Putamen (tissue), 1 donor: ENCODE results near the gene TMEM8B.

Experiments
- DNase-seq: peaks from one replicate; pipeline ENCODE4 v3.0.0-alpha.2; 2016; ENCODE audit warnings: low spot score

The TMEM8B gene

GRCh38 chr9:35829084-35829763 lies at the start of gene TMEM8B:
TMEM8B (plus strand) TSS chr9:35829228; CDS start chr9:35829448, 220 bp downstream.
- peak; percentile 93 for DNase-seq

GRCh38 chr9:35781066-35781465 lies 48.0 kb upstream of the TMEM8B start:
- DNase-seq, result no peak

GRCh38 chr9:35783418-35783817 lies 45.6 kb upstream of the TMEM8B start:
- no peak for DNase-seq

GRCh38 chr9:35789541-35789940 lies 39.5 kb upstream of the TMEM8B start:
- no peak for DNase-seq

GRCh38 chr9:35790025-35790384 lies 39.0 kb upstream of the TMEM8B start:
- no peak for DNase-seq

- DNase-seq, result peak; percentile 80
Measured at GRCh38 chr9:35790385-35791296, 38.4 kb upstream of the TMEM8B start.

GRCh38 chr9:35791297-35791921 lies 37.6 kb upstream of the TMEM8B start, which contains the start of gene NPR2:
NPR2 (plus strand) TSS chr9:35791591; CDS start chr9:35792409, 818 bp downstream.
- DNase-seq, result no peak

- DNase-seq, result no peak
Measured at GRCh38 chr9:35792024-35792813, 36.8 kb upstream of the TMEM8B start.

GRCh38 chr9:35792826-35793225 lies 36.2 kb upstream of the TMEM8B start:
- DNase-seq, result no peak

GRCh38 chr9:35793461-35793860 lies 35.6 kb upstream of the TMEM8B start:
- no peak for DNase-seq

GRCh38 chr9:35795695-35796094 lies 33.3 kb upstream of the TMEM8B start:
- DNase-seq, result no peak

- DNase-seq, result no peak
Measured at GRCh38 chr9:35797311-35798109, 31.5 kb upstream of the TMEM8B start.

GRCh38 chr9:35798658-35799374 lies 30.2 kb upstream of the TMEM8B start:
- no peak for DNase-seq

- DNase-seq, result no peak
Measured at GRCh38 chr9:35800530-35800929, 28.5 kb upstream of the TMEM8B start.

- no peak for DNase-seq
Measured at GRCh38 chr9:35801328-35802128, 27.5 kb upstream of the TMEM8B start.

GRCh38 chr9:35806101-35806500 lies 22.9 kb upstream of the TMEM8B start:
- no peak for DNase-seq

GRCh38 chr9:35808433-35808832 lies 20.6 kb upstream of the TMEM8B start:
- no peak for DNase-seq

GRCh38 chr9:35810122-35810521 lies 18.9 kb upstream of the TMEM8B start:
- DNase-seq, result no peak

GRCh38 chr9:35811381-35812024 lies 17.5 kb upstream of the TMEM8B start:
- DNase-seq, result no peak
